HG02970 (cell line): ENCODE data around the gene ATP5F1D.
A peak's percentile ranks its signal among the peaks of the same experiment; 100 is the strongest.
"Not testable (repeated sequence)": the region's sequence is repeated elsewhere in the genome, so short reads cannot be mapped to it uniquely, and the experiment has no call there.

Source experiments
- ATAC-seq: cut with Tn5 transposase; IDR thresholded peaks from one replicate; pipeline ENCODE4 v1.9.1; 2021; ENCODE audit warnings: mild to moderate bottlenecking, moderate library complexity, moderate number of reproducible peaks; ENCODE audit not compliant: unreplicated experiment, low FRiP score

Gene ATP5F1D

GRCh38 chr19:1241417-1242095, at the start of gene ATP5F1D:
Gene ATP5F1D (plus strand): TSS chr19:1241751. CDS start chr19:1241851, 100 bp downstream.
- ATAC-seq: peak; percentile 41

GRCh38 chr19:1199531-1199930, 42.0 kb upstream of the ATP5F1D start:
- ATAC-seq: no peak

DNA sequence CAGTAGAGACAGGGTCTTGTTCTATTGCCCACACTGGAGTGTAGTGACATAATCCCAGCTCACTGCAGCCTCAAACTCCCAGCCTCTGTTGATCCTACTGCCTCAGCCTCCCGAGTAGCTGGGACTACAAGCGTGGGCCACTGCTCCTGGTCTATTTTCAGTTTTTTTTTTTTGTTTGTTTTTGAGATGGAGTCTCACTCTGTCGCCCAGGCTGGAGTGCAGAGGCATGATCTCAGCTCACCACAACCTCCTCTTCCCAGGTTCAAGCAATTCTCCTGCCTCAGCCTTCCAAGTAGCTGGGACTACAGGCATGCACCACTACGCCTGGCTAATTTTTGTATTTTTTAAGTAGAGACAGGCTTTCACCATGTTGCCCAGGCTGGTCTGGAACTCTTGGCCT, 40.9 kb upstream of the ATP5F1D start:
- not testable (repeated sequence) for ATAC-seq

DNA sequence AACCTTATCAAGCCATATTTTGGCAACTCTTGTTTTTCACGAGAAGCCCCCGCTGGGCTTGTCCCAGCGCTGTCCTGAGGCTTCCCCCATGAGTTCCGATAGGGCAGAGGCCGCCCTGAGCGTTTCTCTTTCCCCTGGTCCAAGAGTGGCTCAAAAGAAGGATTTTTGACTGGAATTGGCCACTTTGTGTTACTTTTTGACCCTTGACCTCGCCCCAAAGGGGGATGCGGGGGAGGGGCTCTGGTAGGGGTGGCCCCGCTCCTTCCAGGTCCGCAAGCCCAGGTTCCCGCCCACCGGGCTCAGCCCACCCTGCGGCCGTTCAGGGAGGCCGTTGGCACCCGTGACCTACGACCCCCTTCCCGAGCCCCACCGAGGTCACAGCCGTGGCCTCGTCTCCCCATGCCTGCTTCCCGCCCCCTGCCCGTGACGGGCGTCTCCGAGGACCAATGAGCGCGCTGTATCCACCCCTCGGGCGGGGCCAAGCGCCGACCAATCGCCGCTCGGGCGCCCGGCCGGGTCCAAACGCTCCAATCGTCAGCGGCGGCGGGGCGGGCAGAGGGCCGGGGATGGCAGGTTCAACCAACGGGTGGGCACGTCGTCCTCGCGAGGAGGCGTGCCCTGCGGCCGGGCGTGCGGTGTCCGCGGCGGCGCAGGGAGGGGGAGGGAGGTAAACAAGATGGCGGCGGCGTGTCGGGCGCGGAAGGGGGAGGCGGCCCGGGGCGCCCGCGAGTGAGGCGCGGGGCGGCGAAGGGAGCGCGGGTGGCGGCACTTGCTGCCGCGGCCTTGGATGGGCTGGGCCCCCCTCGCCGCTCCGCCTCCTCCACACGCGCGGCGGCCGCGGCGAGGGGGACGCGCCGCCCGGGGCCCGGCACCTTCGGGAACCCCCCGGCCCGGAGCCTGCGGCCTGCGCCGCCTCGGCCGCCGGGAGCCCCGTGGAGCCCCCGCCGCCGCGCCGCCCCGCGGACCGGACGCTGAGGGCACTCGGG, 36.1 kb upstream of the ATP5F1D start, which contains the start of gene STK11:
Gene STK11, plus strand, starts transcription at position 665 of the 986 bp plus-strand sequence. CDS start 1,136 bp downstream, outside the sequence.
- ATAC-seq: peak; percentile 94

DNA sequence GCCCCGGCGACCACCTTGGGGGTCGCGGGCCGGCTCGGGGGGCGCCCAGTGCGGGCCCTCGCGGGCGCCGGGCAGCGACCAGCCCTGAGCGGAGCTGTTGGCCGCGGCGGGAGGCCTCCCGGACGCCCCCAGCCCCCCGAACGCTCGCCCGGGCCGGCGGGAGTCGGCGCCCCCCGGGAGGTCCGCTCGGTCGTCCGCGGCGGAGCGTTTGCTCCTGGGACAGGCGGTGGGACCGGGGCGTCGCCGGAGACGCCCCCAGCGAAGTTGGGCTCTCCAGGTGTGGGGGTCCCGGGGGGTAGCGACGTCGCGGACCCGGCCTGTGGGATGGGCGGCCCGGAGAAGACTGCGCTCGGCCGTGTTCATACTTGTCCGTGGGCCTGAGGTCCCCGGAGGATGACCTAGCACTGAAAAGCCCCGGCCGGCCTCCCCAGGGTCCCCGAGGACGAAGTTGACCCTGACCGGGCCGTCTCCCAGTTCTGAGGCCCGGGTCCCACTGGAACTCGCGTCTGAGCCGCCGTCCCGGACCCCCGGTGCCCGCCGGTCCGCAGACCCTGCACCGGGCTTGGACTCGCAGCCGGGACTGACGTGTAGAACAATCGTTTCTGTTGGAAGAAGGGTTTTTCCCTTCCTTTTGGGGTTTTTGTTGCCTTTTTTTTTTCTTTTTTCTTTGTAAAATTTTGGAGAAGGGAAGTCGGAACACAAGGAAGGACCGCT, 35.2 kb upstream of the ATP5F1D start:
- ATAC-seq: no peak

DNA sequence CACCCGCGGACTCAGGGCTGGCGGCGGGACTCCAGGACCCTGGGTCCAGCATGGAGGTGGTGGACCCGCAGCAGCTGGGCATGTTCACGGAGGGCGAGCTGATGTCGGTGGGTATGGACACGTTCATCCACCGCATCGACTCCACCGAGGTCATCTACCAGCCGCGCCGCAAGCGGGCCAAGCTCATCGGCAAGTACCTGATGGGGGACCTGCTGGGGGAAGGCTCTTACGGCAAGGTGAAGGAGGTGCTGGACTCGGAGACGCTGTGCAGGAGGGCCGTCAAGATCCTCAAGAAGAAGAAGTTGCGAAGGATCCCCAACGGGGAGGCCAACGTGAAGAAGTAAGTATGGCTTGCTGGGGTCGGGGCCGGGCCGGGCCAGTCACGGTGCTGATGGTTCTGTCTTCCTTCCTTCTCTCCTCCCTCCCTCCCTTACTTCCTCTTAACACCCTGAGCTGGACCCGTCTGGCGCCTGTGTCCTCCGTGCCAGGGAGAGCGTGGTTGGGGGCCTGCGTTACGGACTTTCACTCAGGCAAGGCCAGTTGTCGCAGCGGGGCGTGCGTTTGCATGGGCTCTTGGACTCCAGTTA, 34.6 kb upstream of the ATP5F1D start:
- no peak for ATAC-seq

GRCh38 chr19:1208830-1209229, 32.7 kb upstream of the ATP5F1D start:
- ATAC-seq: not testable (repeated sequence)

DNA sequence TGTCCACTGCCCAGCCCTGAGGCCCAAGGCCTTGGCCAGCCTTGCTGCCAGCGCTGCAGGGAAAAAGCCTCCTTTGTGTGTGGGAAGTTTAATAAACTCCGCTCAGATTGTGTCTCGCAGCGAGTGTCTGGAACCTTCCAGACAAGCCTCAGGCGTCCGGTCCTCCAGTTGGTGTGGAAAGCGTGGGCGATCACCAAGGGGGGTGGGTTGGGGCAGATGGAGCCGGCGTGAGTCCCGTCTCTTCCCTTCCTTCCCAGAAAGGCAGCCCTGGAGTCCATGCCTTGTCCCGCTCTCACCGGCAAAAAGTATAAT, 31.4 kb upstream of the ATP5F1D start:
- ATAC-seq: no peak

- no peak for ATAC-seq
Measured at GRCh38 chr19:1211494-1212234, 29.9 kb upstream of the ATP5F1D start.

- ATAC-seq: no peak
Measured at GRCh38 chr19:1213391-1214286, 27.9 kb upstream of the ATP5F1D start.

- ATAC-seq: no peak
Measured at GRCh38 chr19:1214299-1214861, 27.2 kb upstream of the ATP5F1D start.

- no peak for ATAC-seq
Measured at GRCh38 chr19:1214862-1215731, 26.5 kb upstream of the ATP5F1D start.

DNA sequence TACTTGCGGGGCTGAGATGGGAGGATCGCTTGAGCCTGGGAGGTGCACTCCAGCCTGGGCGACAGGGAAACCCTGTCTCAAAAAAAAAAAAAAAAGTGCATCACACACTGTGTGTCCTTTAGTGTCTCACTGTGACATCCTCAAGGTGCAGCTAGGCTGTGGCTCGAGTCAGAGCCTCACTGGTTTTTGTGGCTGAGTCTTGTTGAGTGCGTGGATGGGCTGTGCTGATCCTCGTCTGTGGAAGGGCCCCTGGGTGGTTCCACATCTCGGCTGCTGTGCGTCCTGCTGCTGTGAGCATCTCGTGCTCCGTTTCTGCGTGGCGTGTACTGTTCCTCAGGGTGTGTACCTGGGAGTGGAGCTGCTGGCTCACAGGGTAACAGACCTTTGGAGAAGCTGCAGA, 24.8 kb upstream of the ATP5F1D start:
- no peak for ATAC-seq

DNA sequence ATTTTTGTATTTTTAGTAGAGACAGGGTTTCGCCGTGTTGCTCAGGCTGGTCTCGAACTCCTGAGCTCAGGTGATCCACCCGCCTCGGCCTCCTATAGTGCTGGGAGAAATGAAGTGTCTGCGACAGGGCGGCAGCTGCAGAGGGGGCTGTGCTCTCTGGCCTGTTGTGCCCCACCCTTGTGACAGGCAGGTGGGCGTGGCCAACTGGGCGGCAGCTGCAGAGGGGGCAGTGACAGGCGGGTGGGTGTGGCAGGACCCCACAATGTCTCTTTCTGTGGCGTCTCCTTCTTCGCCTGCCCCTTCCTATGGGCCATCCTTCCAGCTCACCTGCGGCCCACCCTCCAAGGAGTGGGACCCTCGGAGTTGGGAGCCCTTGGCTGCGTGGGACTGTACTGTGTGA, 24.2 kb upstream of the ATP5F1D start:
- ATAC-seq: no peak

GRCh38 chr19:1218751-1219567, 22.6 kb upstream of the ATP5F1D start:
- ATAC-seq: no peak

DNA sequence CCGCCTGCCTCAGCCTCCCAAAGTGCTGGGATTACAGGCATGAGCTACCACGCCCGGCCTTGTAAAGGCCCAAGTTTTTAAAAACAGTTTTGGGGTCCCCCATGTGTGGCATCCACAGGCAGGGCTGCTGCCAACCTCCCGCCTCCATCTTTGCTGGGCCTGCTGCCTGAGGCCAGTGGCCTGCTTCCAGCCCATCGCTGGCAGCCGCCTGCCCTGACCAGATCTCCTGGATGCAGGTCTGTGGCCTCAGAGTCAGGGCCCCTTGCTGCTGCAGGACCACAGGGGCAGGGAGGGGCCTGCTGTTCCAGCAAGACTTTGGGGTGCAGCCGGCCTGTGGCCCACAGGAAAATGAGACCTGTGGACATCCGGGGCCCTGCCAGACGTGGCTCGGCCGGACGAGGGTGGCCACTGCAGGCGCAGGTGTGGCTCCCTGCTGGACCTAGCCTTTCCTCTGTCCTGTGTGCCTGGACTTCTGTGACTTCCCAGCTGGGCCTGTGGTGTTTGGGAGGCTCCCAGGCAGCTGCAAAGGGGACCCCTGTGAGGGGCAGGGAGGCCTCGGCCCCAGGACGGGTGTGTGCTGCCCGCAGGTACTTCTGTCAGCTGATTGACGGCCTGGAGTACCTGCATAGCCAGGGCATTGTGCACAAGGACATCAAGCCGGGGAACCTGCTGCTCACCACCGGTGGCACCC, 21.6 kb upstream of the ATP5F1D start:
- no peak for ATAC-seq
